SKM-1 (cell line): ENCODE data around the gene TXN2.
A peak's percentile ranks its signal among the peaks of the same experiment; 100 is the strongest.
"Not testable (repeated sequence)": the region's sequence is repeated elsewhere in the genome, so short reads cannot be mapped to it uniquely, and the experiment has no call there.

Experiments used
- DNase-seq: peaks from one replicate; lab custom pipeline; 2025; ENCODE audit not compliant: unreplicated experiment; lab: John Stamatoyannopoulos, UW

TXN2 gene

GRCh38 chr22:36481393-36482168 is at the start of gene TXN2:
TSS of gene TXN2 (minus strand) at chr22:36481640. CDS start at chr22:36480837, 803 bp downstream.
- peak; percentile 96 for DNase-seq

- peak; percentile 98 for DNase-seq
Observed at GRCh38 chr22:36528795-36529751, 47.6 kb upstream of the TXN2 start, which contains the start of gene EIF3D. TSS of gene EIF3D (minus strand) at chr22:36529166. CDS start at chr22:36526121, 3,045 bp downstream.

- no peak for DNase-seq
Observed at GRCh38 chr22:36528341-36528740, 46.9 kb upstream of the TXN2 start.

DNA sequence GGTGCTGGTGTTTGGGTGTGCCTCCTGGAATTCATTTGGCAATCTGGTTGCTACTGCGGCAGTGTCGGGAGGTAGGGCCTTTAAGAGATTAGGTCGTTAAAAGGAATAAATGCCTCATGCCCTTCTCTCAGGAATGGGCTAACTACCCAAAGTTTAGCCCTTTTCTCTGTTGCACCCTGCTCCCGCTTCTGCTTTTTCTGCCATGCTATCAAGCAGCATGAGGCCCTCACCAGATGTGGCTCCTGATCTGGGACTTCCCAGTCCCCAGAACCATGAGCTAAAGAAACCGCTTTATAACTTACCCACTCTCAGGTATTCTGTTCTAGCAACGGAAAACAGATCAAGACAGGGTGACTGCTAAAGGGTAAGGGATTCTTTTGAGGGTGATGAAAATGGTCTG is 41.2 kb upstream of the TXN2 start:
- DNase-seq = no peak

DNA sequence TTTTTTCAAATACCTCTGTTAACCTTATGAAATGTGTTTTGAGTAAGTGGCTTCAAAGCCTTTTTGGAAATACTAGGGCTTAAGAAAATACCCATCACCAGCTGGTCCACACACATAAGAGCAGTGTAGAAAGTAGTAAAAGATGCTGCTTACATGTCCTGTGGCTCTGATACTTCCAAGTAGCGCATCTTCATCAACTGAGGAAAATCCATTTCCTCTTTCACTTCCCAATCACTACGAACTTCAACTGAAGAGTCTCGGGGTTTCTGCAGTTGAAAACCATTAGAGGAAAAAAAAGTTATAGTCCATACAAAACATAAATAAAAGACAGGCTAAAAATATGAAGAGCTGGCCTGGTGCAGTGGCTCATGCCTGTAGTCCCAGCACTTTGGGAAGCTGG is 39.0 kb upstream of the TXN2 start:
- DNase-seq = no peak

- DNase-seq = not testable (repeated sequence)
Observed at GRCh38 chr22:36519906-36520305, 38.5 kb upstream of the TXN2 start.

DNA sequence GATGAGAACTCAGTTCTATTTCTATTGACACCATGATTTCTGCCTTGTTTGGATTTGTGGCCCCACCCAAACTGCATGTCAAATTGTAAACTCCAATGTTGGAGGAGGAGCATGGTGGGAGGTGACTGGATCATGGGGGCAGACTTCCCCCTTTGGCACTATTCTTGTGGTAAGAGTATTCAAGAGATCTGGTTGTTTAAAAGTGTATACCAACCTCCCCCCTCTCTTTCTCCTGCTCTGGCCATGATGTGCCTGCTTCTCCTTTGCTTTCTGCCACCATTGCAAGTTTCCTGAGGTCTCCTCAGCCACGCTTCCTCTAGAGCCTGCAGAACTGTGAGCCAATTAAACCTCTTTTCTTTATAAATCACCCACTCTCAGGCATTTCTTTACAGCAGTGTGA is 33.3 kb upstream of the TXN2 start:
- no peak for DNase-seq

GRCh38 chr22:36512991-36513390 is 31.6 kb upstream of the TXN2 start:
- no peak for DNase-seq

- DNase-seq = no peak
Observed at GRCh38 chr22:36512333-36512732, 30.9 kb upstream of the TXN2 start.

GRCh38 chr22:36510966-36511881 is 29.8 kb upstream of the TXN2 start:
- no peak for DNase-seq

GRCh38 chr22:36510384-36510783 is 28.9 kb upstream of the TXN2 start:
- DNase-seq = no peak

GRCh38 chr22:36507518-36508010 is 26.1 kb upstream of the TXN2 start:
- DNase-seq = no peak

GRCh38 chr22:36506637-36507517 is 25.4 kb upstream of the TXN2 start, which contains the start of gene FOXRED2:
TSS of gene FOXRED2 (minus strand) at chr22:36507040. CDS start at chr22:36506422, 618 bp downstream.
- DNase-seq = peak; percentile 65

DNA sequence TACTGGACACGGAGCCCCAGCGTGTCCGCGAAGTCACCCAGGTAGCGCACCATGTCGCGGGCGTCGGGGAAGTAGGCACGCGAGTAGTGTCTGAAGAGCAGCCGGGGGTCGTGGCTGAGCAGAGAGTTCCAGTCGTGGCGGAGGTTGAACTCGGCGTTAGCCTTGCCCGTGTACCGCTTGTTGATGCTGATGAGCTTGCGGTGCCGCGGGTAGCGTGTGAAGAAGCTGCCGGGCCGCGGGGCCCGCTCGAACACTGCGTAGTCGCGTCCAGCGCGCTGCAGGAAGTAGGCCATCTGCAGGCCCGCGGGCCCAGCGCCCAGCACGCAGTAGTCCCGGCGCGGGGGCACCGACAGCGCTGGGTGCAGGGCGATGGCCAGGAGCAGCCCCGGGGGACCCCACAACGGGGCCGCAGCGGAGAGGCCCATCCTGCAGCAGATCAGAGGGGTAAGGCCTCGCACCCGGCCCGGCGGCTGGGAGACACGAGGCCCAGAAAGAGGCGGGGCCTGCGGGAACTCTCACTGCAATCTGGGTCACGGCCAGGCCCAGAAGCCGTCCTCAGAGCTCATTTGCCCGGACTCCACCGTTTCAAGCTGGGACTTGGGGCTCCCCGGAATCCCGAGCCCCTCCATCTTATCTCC is 24.7 kb upstream of the TXN2 start:
- DNase-seq = no peak

GRCh38 chr22:36497910-36498665 is 16.6 kb upstream of the TXN2 start:
- no peak for DNase-seq

DNA sequence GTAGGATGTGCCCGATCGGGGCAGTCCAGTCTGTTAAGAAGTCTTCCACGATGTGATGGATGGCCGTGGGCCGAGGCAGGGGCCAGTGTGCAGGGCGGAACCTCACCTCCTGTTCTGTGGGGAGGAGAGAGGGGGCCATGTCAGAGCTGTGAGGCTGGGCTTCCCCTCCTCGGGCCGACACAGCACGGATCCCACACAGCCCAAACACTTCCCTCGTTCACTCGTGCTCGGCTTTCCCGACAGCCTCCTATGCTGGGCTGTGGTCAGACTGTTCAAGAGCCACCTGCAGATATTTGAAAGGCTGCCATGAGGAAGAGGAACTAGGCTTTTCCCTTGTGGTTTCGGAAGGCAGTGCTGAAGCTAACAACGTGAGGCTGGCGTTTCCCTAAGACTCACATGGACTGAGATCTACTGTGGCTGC is 12.3 kb upstream of the TXN2 start:
- peak; percentile 90 for DNase-seq

DNA sequence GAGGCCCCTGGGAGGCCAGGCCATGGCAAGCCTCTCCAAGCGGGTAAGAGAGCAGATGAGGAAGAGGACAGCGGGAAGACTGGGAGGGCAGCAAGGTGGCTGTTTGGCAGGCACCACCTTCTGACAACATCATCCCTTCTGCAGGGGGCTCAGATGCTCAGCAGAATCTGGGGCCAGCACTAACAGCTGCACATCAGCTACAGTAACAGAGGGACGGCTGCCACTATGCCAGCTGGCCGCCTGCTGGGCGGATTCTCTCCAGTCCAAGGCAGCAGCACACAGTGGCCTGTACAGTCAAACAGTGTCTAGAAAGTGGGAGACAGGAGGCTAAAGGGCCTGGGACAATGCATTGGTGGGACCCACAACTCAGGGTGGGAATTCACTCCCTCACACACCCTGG is 10.7 kb upstream of the TXN2 start:
- no peak for DNase-seq

DNA sequence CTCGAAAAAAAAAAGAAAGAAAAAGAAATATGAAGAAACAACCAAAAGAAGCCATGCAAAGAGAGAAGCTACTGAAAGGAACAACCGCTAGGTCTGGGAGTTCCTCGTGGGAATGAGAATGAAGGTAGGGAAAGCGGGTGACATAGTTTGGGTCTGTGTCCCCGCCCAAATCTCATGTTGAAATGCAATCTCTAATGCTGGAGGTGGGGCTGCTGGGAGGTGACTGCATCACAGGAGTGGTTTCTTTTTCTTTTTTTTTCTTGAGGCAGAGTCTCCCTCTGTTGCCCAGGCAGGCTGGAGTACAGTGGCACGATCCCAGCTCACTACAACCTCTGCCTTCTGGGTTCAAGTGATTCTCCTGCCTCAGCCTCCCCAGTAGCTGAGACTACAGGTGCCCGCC is 9.7 kb upstream of the TXN2 start:
- DNase-seq = no peak
